Kidney epithelial cell (primary cell): ENCODE data around the gene PAGE2. TPM values are rescaled to one million over a fixed set of nuclear protein-coding genes. Genes with fewer than 3 reads are reported as not detected.

ENCODE experiments used
- DNase-seq: peaks from one replicate; pipeline ENCODE4 v3.0.0-alpha.2; 2010; ENCODE audit warnings: low read depth
- H3K27me3 ChIP-seq: 2 replicates; pipeline ENCODE4 v1.6.0; 2011; ENCODE audit warnings: low read length; ENCODE audit not compliant: control insufficient read depth, insufficient read depth
- H3K36me3 ChIP-seq: 2 replicates; pipeline ENCODE4 v1.5.1; 2011; ENCODE audit warnings: low read length; ENCODE audit not compliant: control insufficient read depth, insufficient read depth
- H3K4me3 ChIP-seq: 2 replicates; pipeline ENCODE4 v1.5.1; 2011; ENCODE audit warnings: low read depth, mild to moderate bottlenecking, control low read depth, low read length
- total RNA-seq: library from RNA; depleted of rRNA; stranded (reverse); fragments of >200 nt; gene quantifications from 2 replicates; pipeline ENCODE4 v1.2.3, GENCODE V29; 2015
- TF ChIP-seq, protein P1 (sequence below): IDR thresholded peaks from 2 replicates; pipeline ENCODE4 v1.5.1; 2011; ENCODE audit warnings: mild to moderate bottlenecking, moderate library complexity, low read length, control low read depth, inconsistent platforms; ENCODE audit not compliant: insufficient read depth, poor library complexity, severe bottlenecking

The PAGE2 gene
- total RNA-seq, 1 donor from 2014 or later = not detected

DNA sequence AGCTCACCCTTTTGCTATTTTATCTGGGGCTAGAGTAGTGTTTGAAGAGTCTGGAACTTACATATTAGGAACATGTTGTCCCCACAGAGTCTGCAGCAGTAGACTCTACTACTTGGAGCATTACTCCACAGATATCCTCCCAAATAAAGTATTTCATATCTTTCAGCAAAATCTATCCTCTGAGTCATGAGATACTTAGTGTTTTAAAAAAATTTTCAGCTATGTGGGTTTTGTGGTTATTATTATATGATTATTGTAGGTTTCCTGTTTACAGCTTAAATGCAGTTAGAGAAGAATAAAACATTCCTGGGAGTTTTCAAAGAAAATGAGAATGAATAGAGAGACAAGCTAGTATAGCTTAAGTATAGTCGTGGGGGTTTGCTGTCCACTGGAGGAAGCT lies 30.9 kb downstream of the PAGE2 start:
- no peaks in the 10 kb centered on the region for H3K36me3 ChIP-seq
- TF ChIP-seq, protein P1, sequence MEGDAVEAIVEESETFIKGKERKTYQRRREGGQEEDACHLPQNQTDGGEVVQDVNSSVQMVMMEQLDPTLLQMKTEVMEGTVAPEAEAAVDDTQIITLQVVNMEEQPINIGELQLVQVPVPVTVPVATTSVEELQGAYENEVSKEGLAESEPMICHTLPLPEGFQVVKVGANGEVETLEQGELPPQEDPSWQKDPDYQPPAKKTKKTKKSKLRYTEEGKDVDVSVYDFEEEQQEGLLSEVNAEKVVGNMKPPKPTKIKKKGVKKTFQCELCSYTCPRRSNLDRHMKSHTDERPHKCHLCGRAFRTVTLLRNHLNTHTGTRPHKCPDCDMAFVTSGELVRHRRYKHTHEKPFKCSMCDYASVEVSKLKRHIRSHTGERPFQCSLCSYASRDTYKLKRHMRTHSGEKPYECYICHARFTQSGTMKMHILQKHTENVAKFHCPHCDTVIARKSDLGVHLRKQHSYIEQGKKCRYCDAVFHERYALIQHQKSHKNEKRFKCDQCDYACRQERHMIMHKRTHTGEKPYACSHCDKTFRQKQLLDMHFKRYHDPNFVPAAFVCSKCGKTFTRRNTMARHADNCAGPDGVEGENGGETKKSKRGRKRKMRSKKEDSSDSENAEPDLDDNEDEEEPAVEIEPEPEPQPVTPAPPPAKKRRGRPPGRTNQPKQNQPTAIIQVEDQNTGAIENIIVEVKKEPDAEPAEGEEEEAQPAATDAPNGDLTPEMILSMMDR = no peak
- no peak overlapping the region for H3K4me3 ChIP-seq
- no peak for DNase-seq
- no peaks in the 10 kb centered on the region for H3K27me3 ChIP-seq

DNA sequence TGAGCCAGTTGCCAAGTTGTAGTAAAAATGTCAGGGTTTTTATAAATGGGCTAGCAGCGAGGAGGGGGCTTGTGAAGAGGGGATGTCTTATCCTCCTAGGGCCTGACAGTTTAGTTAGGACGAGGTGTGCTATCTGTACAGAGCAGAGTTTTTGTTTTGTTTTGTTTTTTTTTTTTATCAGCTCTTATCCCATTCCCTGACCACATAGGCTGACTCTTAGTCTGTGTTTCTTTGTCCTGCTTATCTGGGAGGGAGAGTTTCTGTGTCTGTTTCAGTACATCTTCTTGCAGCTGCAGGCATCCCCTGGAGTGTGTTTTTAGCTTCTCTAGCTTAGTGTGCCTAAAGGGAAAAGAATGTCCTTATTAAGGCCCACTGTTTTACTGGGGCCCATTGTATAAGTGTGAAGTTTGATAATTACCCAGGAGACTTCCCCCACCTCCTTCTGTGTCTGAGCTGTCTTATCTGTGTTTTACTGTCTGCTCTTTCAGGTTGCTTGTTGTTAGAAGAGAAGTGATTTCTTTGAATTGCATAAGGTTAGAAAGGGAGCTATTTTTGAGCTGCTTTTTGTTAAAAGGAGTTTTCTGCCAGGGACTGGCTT lies 32.0 kb downstream of the PAGE2 start:
- TF ChIP-seq, protein P1 = no peak
- H3K27me3 ChIP-seq = no peaks in the 10 kb centered on the region
- no peak overlapping the region for H3K4me3 ChIP-seq
- no peaks in the 10 kb centered on the region for H3K36me3 ChIP-seq
- DNase-seq = no peak

DNA sequence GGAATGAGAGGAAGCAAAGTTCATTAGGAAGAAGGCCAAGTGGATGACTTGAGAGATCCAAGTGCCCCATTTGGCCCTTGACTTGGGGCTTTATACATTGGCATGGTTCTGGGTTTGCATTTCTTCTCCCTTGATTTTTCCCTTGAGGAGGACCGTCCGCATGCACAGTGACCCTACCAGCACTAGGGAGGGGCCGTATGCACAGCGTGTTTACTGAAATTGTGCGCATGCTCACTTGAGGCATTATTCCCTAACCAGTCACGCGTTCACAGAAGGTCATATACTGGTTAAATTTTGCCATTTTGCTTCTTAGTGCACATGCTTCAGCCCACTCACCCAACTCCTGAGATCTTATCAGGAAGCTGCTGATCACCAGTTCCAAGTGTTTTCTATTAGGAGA lies 35.1 kb downstream of the PAGE2 start:
- no peaks in the 10 kb centered on the region for H3K36me3 ChIP-seq
- no peak for DNase-seq
- no peak overlapping the region for H3K4me3 ChIP-seq
- no peaks in the 10 kb centered on the region for H3K27me3 ChIP-seq
- TF ChIP-seq, protein P1 = no peak

DNA sequence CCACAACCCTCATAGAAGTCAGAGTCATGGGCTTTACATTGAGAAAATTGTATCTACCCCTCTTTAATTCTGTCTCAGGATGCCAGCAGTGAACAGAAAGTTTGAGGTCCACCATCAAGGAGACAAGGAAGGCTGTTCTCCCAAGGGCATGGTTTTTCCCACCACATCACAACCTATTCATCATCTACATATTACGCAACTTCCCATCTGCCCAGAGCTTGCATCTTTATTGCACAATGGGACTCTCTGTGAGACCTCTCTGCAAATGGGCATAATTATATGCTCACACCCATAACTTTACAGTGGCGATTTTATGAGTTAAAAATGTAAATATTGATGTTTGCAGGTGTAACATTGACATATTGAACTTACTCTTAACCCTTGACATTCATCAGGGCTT lies 38.9 kb downstream of the PAGE2 start:
- no peak for DNase-seq

DNA sequence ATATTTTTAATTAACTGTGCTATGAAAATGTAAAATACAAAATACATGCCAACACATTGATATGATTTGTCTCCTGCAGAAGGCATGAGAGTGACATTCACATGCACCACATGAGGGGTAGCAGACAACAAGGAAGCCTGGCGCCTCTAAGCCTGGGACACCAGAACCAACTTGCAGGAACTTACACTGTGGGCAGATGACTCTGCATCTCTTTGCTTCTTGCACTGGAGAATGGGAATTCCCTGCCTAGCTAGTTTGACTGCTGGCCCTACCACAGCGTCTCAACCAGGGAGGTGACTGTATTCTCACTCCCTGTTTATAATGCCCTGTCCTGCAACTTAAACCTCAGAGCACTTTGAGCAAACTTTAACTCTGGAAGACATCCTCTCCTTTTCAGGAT lies 40.5 kb downstream of the PAGE2 start:
- Histone ChIP-seq H3K27me3 (no peaks in the 10 kb centered on the region), H3K36me3 (no peaks in the 10 kb centered on the region), H3K4me3 (no peak overlapping the region)
- TF ChIP-seq, protein P1 = no peak
- no peak for DNase-seq

More for the DNA sequence above, 38.9 kb downstream of the PAGE2 start:
- no peaks in the 10 kb centered on the region for H3K27me3 ChIP-seq
- H3K4me3 ChIP-seq = no peak overlapping the region
- TF ChIP-seq, protein P1 = no peak
- no peaks in the 10 kb centered on the region for H3K36me3 ChIP-seq

DNA sequence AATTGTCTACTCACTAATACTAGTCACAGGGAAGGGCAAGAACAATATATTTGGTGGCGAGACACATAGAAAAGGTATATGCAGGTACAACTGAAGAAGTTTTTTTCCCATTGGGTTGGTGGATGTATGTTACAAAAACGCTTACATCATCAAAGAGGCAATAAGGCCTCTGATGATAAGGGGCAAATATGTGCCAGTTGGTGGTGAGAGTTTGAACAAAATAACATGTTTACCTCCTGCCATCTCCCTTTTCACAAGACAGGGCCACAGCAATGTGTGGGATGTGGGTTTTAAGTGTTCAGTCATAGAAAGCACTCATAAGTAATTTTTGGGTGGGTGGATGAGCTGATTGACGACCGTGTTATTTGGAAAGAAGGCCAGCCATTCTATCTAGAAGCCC lies 41.7 kb downstream of the PAGE2 start:
- TF ChIP-seq, protein P1 = no peak
- Histone ChIP-seq H3K36me3 (no peaks in the 10 kb centered on the region), H3K4me3 (no peak overlapping the region), H3K27me3 (no peaks in the 10 kb centered on the region)
- no peak for DNase-seq
